NCI-H1417 (cell line): ENCODE measurements around the gene GOLGA1.
"Not testable (repeated sequence)": the region's sequence is repeated elsewhere in the genome, so short reads cannot be mapped to it uniquely, and the experiment has no call there.

ENCODE experiments used
- DNase-seq, 3 experiments: peaks; one replicate each; lab custom pipeline; 2025; lab: John Stamatoyannopoulos, UW

Gene GOLGA1

GRCh38 chr9:124838132-124838531 is 102.8 kb downstream of the GOLGA1 start:
- not testable (repeated sequence) for DNase-seq

- DNase-seq, result peak; percentile 72 to 93 (median 81)
Observed at GRCh38 chr9:124835026-124835557, 105.8 kb downstream of the GOLGA1 start.

GRCh38 chr9:124834591-124834990 is 106.3 kb downstream of the GOLGA1 start:
- peak in 1 of 3 experiments; percentile 71 for DNase-seq

GRCh38 chr9:124831642-124832364 is 109.1 kb downstream of the GOLGA1 start:
- DNase-seq, result no peak

GRCh38 chr9:124830593-124830992 is 110.3 kb downstream of the GOLGA1 start:
- DNase-seq, result no peak

GRCh38 chr9:124829334-124829669 is 111.6 kb downstream of the GOLGA1 start:
- DNase-seq, result no peak

- DNase-seq, result peak in 1 of 3 experiments; percentile 8
Observed at GRCh38 chr9:124828489-124829333, 112.2 kb downstream of the GOLGA1 start.
